Retinal pigment epithelial cell (primary cell): ENCODE measurements around the gene SEMA6C.
"Not testable (repeated sequence)": the region's sequence is repeated elsewhere in the genome, so short reads cannot be mapped to it uniquely, and the experiment has no call there.

ENCODE experiments used
- DNase-seq: peaks from one replicate; pipeline ENCODE4 v3.0.0-alpha.2; 2010; ENCODE audit warnings: low read depth
- H3K4me3 ChIP-seq: 2 replicates; pipeline ENCODE4 v1.5.1; 2011; ENCODE audit warnings: mild to moderate bottlenecking, low read length, control low read depth, moderate library complexity
- CTCF ChIP-seq: conservative IDR thresholded peaks from 2 replicates; pipeline ENCODE4 v1.5.1; 2011; ENCODE audit warnings: low read depth, low read length, control low read depth, inconsistent platforms

SEMA6C gene

DNA sequence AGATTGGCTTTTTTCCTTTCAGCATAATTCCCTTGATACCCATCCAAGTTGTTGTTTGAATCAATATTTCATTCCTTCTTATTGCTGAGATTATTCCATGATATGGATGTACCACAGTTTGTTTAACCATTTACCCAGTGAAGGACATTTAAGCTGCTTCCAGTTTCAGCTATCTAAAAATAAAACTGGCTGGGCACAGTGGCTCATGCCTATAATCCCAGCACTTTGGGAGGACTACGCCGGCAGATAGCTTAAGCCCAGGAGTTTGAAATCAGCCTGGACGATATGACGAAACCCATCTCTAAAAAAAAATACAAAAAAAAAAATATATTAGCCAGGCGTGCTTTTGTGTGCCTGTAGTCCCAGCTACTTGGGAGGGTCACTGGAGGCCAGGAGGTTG is 32.6 kb downstream of the SEMA6C start:
- DNase-seq = no peak
- no peak overlapping the region for H3K4me3 ChIP-seq
- no peak for TF ChIP-seq CTCF

- no peak for DNase-seq
- no peak overlapping the region for H3K4me3 ChIP-seq
- TF ChIP-seq CTCF = no peak
Observed at GRCh38 chr1:151108331-151108730, 38.1 kb downstream of the SEMA6C start.

DNA sequence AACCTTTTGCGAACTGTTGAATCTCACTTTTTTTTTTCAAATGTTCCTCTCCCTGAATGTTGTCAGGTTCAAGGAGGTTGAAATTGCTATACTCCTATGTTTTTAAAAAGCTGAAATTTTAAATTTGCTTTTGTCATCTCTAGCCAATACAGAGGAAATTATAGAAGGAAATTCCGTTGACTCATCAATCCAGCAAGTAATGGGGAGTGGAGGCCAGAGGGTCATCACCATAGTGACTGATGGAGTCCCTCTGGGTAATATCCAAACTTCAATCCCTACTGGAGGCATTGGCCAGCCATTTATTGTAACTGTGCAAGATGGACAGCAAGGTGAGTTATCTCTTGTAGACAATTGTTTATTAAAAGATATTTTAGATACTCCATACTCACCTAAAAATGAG is 39.5 kb downstream of the SEMA6C start:
- TF ChIP-seq CTCF = no peak
- no peak for DNase-seq
- no peak overlapping the region for H3K4me3 ChIP-seq

DNA sequence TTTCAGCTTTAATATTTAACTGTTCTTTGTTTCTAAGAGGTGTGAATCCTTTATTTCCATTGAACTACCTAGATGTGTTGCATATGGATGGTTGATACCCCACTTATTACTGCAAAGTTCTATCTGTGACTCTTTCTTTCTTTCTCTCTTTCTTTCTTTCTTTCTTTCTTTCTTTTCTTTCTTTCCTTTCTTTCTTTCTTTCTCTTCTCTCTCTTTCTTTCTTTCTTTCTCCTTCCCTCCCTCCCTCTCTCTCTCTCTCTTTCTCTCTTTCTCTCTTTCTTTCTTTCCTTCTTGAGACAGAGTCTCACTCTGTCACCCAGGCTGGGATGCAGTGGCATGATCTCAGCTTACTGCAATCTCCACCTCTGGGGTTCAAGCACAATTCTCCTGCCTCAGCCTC is 41.8 kb downstream of the SEMA6C start:
- H3K4me3 ChIP-seq = no peak overlapping the region
- no peak for TF ChIP-seq CTCF
- DNase-seq = no peak

DNA sequence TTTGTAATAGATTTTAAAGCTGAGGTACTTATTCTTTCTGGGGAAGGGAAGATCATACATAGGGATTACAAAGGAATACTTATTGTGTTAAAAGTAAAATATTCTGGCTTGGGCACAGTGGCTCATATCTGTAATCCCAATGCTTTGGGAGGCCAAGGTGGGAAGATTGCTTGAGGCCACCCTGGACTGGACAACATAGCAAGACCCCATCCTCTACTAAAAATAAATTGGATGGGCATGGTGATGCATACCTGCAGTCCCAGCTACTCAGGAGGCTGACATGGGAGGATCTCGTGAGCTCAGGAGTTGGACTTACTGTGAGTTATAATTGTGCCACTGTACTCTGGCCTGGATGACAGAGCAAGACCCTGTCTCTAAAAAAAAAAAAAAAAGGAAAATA is 48.3 kb downstream of the SEMA6C start:
- no peak overlapping the region for H3K4me3 ChIP-seq
- TF ChIP-seq CTCF = no peak
- no peak for DNase-seq

- not testable (repeated sequence) for DNase-seq, H3K4me3 ChIP-seq
Observed at GRCh38 chr1:151097426-151097825, 49.0 kb downstream of the SEMA6C start.

DNA sequence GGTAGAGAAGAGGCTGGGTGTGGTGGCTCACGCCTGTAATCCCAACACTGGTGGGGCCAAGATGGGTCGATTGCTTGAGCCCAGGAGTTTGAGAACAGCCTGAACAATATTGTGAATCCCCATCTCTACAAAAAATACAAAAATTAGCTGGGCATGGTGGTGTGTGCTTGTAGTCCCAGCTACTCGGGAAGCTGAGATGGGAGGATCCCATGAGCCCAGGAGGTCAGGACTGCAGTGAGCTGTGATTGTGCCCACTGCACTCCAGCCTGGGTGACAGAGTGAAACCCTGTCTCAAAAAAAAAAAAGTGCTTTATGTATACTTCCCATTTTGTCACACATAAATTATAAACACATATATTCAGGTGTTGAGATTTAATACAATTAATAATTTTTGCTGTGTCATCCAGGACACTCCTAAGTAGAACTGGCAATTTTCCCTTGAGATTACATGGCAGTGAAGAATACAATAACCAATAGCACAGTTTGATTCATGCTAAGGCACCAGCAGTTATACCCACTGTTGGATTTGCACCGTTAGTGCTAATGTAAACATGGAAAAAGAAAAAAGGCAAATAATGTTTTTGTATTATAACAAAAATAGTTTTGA is 60.4 kb downstream of the SEMA6C start:
- TF ChIP-seq CTCF = no peak
- no peak overlapping the region for H3K4me3 ChIP-seq
- no peak for DNase-seq
